ENCODE measurements around the gene HIPK3. TPM values are rescaled to one million over a fixed set of nuclear protein-coding genes. Genes with fewer than 3 reads are reported as not detected.
"Not testable (repeated sequence)": the region's sequence is repeated elsewhere in the genome, so short reads cannot be mapped to it uniquely, and the experiment has no call there.

The HIPK3 gene
- total RNA-seq, 4 donors from 2014 or later: 85.2 to 283 (median 126) TPM

DNA sequence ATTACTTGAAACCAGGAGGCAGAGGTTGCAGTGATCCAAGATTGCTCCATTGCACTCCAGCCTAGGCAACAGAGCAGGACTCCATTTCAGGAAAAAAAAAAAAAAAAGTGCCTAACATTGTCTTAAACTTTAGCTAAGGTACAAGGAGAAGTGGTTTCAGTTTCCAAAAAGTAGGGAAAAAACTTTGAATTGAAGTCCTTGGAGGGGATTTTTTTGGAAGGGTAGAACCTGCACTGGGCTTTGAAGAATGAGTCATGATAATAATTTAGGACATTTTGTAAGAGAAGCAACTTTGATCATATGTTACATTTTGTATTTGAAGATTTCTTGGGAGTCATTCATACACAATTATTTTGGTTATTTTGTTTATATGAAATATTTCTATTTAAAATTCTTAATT, 31.8 kb upstream of the HIPK3 start:
- Histone ChIP-seq H3K36me3 (no peaks in the 10 kb centered on the region), H3K27me3 (no peaks in the 10 kb centered on the region), H3K9me3 (no peaks in the 10 kb centered on the region), H3K27ac (no peak overlapping the region), H3K4me1 (peaks cover 11 to 16% of the 10 kb centered on the region in 2 donors), H3K4me3 (no peak overlapping the region)
- ATAC-seq: no peak
- DNase-seq: no peak
- in situ Hi-C loops (cut with MboI; ENCODE audit: low sequenced_read_pairs in 4 of 4) (no loop called here), intact Hi-C loops (cut with DNase I; ENCODE audit: low total_unique reads) (no loop called here)
- no peak for TF ChIP-seq POLR2A (IDR thresholded peaks at IDR 0.05)

DNA sequence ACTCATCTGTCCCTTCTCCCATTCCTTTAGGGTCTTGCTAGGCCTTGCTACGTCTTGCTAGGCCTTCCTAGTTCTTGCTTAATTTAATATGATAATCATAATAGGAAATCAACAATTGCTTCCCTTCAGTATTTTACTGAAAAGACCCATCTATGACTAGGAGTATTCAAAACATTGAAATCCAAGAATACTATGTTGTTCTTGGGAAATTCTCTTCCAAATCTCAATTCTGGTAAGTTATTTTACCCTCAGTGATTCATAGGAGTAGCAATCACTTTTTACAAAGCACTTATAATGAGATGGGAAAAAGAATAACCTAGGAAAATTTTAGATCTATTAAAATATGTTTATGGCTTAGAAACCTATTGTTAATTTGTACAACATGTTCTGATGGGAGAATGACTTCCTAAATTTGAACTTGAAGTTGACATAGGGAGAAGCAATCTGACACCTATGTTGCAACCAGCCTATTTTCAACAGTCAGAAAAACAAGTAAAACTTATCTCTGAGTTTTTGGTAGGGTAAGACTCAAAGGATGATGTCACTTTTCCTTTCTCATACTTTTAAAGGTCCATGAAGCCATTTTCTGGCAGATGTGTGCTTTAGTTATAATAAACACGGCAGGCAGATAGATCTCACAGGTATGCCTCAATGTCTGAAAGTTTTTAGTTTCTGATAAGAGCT, 29.5 kb upstream of the HIPK3 start:
- H3K4me1 ChIP-seq: peaks cover 11 to 16% of the 10 kb centered on the region in 2 donors
- TF ChIP-seq, protein P1, sequence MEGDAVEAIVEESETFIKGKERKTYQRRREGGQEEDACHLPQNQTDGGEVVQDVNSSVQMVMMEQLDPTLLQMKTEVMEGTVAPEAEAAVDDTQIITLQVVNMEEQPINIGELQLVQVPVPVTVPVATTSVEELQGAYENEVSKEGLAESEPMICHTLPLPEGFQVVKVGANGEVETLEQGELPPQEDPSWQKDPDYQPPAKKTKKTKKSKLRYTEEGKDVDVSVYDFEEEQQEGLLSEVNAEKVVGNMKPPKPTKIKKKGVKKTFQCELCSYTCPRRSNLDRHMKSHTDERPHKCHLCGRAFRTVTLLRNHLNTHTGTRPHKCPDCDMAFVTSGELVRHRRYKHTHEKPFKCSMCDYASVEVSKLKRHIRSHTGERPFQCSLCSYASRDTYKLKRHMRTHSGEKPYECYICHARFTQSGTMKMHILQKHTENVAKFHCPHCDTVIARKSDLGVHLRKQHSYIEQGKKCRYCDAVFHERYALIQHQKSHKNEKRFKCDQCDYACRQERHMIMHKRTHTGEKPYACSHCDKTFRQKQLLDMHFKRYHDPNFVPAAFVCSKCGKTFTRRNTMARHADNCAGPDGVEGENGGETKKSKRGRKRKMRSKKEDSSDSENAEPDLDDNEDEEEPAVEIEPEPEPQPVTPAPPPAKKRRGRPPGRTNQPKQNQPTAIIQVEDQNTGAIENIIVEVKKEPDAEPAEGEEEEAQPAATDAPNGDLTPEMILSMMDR (IDR thresholded peaks at IDR 0.05 in 4 of 5, conservative IDR thresholded peaks at IDR 0.05 in 1 of 5): no peak
- TF ChIP-seq POLR2A (IDR thresholded peaks at IDR 0.05): no peak
- no peak overlapping the region for H3K4me3 ChIP-seq
- DNase-seq: no peak
- peak overlapping the region; percentile 54 to 79 (median 64) for H3K27ac ChIP-seq
- no peaks in the 10 kb centered on the region for H3K36me3 ChIP-seq
- peak; percentile 50 to 56 for ATAC-seq
- no peaks in the 10 kb centered on the region for H3K9me3 ChIP-seq
- in situ Hi-C loops (cut with MboI; ENCODE audit: low sequenced_read_pairs in 4 of 4): no loop called here
- intact Hi-C loops (cut with DNase I; ENCODE audit: low total_unique reads): no loop called here
- no peaks in the 10 kb centered on the region for H3K27me3 ChIP-seq

DNA sequence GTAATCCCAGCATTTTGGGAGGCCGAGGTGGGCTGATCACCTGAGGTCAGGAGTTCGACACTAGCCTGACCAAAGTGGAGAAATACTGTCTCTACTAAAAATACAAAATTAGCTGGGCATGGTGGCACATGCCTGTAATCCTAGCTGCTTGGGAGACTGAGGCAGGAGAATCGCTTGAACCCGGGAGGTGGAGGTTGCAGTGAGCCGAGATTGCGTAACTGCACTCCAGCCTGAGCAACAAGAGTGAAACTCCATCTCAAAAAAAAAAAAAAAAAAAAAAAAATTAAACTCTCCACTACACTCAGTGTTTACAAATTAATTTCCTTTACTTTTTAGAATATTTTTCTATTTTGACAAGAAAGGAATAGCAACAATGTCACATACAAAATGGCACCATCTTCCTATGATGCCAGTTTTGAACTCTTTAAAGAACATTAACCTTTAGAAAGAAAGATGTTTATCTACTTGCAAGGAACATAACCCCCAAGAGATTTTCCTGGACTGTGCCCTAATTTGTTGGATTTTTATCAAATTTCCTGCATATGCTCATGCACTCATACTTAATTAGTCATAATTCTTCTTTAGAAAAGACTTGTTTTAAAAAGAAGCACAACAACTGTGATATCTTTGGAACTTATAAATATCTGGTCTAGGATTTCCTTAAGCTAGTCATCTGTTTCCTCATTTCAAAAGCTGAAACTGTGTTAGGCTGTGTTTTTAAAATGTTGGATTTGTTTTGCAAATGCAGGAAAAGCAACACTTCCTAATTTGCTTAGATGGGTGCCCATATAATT, 22.6 kb upstream of the HIPK3 start:
- Histone ChIP-seq H3K4me3 (peak overlapping the region in 1 of 4 donors; percentile 11), H3K27ac (peak overlapping the region in 3 of 4 donors; percentile 18 to 66 (median 65)), H3K4me1 (peaks cover 0 to 8% of the 10 kb centered on the region in 2 donors), H3K9me3 (no peaks in the 10 kb centered on the region), H3K27me3 (no peaks in the 10 kb centered on the region), H3K36me3 (no peaks in the 10 kb centered on the region)
- in situ Hi-C loops (cut with MboI; ENCODE audit: low sequenced_read_pairs in 4 of 4) (no loop called here), intact Hi-C loops (cut with DNase I; ENCODE audit: low total_unique reads) (no loop called here)
- ATAC-seq: peak; percentile 47 to 61
- DNase-seq: no peak
- TF ChIP-seq, protein P1 (IDR thresholded peaks at IDR 0.05 in 4 of 5, conservative IDR thresholded peaks at IDR 0.05 in 1 of 5): no peak
- no peak for TF ChIP-seq POLR2A (IDR thresholded peaks at IDR 0.05)

DNA sequence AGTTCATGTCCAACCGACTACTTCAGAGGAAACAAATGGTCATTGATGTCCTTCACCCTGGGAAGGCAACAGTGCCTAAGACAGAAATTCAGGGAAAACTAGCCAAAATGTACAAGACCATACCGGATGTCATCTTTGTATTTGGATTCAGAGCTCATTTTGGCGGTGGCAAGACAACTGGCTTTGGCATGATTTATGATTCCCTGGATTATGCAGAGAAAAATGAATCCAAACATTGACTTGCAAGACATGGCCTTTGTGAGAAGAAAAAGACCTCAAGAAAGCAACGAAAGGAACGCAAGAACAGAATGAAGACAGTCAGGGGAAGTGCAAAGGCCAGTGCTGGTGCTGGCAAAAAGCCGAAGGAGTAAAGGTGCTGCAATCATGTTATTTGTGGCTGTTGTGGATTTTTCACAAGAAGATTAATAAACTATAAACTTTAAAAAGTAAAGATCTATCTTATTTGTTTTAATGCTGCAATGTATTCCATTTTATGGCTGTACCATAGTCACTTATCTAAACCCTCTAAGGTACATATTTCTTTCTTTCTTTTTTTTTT, 20.1 kb upstream of the HIPK3 start:
- H3K9me3 ChIP-seq: no peaks in the 10 kb centered on the region
- in situ Hi-C loops (cut with MboI; ENCODE audit: low sequenced_read_pairs in 4 of 4): no loop called here
- TF ChIP-seq, protein P1 (IDR thresholded peaks at IDR 0.05 in 4 of 5, conservative IDR thresholded peaks at IDR 0.05 in 1 of 5): no peak
- no peak for TF ChIP-seq POLR2A (IDR thresholded peaks at IDR 0.05)

DNA sequence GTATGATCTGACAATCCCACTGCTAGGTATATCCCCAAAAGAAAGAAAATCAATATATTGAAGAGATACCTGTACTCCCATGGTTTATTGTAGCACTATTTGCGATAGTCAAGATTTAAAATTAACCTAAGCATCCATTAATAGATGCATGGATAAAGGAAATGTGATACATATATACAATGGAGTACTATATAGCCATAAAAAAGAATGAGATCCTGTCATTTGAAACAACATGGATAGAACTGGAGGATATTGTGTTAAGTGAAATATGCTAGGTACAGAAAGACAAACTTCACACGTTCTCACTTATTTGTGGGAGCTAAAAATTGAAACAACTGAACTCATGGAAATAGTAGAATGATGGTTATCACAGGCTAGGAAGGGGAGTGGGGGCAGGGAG, 14.6 kb upstream of the HIPK3 start:
- in situ Hi-C loops (cut with MboI; ENCODE audit: low sequenced_read_pairs in 4 of 4): no loop called here
- intact Hi-C loops (cut with DNase I; ENCODE audit: low total_unique reads): no loop called here
- TF ChIP-seq, protein P1 (IDR thresholded peaks at IDR 0.05 in 4 of 5, conservative IDR thresholded peaks at IDR 0.05 in 1 of 5): no peak
- TF ChIP-seq POLR2A (IDR thresholded peaks at IDR 0.05): no peak

More for the DNA sequence above, 20.1 kb upstream of the HIPK3 start:
- H3K27me3 ChIP-seq: no peaks in the 10 kb centered on the region
- H3K36me3 ChIP-seq: no peaks in the 10 kb centered on the region
- peaks cover 0 to 8% of the 10 kb centered on the region in 2 donors for H3K4me1 ChIP-seq
- no peak for ATAC-seq
- no peak overlapping the region for H3K4me3 ChIP-seq
- intact Hi-C loops (cut with DNase I; ENCODE audit: low total_unique reads): no loop called here
- DNase-seq: no peak
- no peak overlapping the region for H3K27ac ChIP-seq

DNA sequence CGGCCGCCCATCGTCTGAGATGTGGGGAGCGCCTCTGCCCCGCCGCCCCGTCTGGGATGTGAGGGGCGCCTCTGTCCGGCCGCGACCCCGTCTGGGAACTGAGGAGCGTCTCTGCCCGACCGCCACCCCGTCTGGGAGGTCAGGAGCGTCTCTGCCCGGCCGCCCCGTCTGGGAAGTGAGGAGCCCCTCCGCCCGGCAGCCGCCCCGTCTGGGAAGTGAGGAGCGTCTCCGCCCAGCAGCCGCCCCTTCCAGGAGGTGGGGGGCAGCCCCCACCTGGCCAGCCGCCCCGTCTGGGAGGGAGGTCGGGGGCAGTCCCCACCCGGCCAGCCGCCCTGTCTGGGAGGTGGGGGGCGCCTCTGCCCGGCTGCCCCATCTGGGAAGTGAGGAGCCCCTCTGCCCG, 13.5 kb upstream of the HIPK3 start:
- DNase-seq; H3K9me3 ChIP-seq; intact Hi-C loops (cut with DNase I; ENCODE audit: low total_unique reads); H3K4me1 ChIP-seq; in situ Hi-C loops (cut with MboI; ENCODE audit: low sequenced_read_pairs in 4 of 4); H3K27me3 ChIP-seq; H3K4me3 ChIP-seq; ATAC-seq; H3K27ac ChIP-seq; H3K36me3 ChIP-seq: not testable (repeated sequence)

More for the DNA sequence above, 14.6 kb upstream of the HIPK3 start:
- Histone ChIP-seq H3K4me3 (no peak overlapping the region), H3K36me3 (no peaks in the 10 kb centered on the region), H3K9me3 (no peaks in the 10 kb centered on the region), H3K4me1 (no peaks in the 10 kb centered on the region), H3K27me3 (no peaks in the 10 kb centered on the region), H3K27ac (no peak overlapping the region)
- ATAC-seq: no peak
- DNase-seq: no peak

Measured in gastrocnemius medialis (tissue), 4 donors.